DOHH2 (cell line): Measurements from ENCODE around the gene SIDT1.

Source experiments
- H3F3A ChIP-seq: fragments of 200-600 bp; sonication (generic), shearing (Covaris generic); 2 replicates; pipeline ENCODE4 v1.6.0; 2016; ENCODE audit warnings: antibody characterized with exemption, mild to moderate bottlenecking; ENCODE audit not compliant: control insufficient read depth, insufficient read depth
- H3K27ac ChIP-seq: fragments of 200-600 bp; sonication (generic); 2 replicates; pipeline ENCODE4 v1.5.1; 2014; ENCODE audit warnings: low read depth, mild to moderate bottlenecking, low read length, moderate library complexity
- H3K27me3 ChIP-seq: fragments of 200-600 bp; sonication (generic); 2 replicates; pipeline ENCODE4 v1.6.1; 2014; ENCODE audit warnings: mild to moderate bottlenecking, low read length, mixed read lengths; ENCODE audit not compliant: control insufficient read depth
- H3K36me3 ChIP-seq: fragments of 200-600 bp; sonication (generic); 2 replicates; pipeline ENCODE4 v1.6.1; 2014; ENCODE audit warnings: mild to moderate bottlenecking, low read length, moderate library complexity, mixed read lengths; ENCODE audit not compliant: control insufficient read depth
- H3K4me1 ChIP-seq: fragments of 200-600 bp; sonication (generic); 2 replicates; pipeline ENCODE4 v1.6.1; 2014; ENCODE audit warnings: mild to moderate bottlenecking, low read length, mixed read lengths; ENCODE audit not compliant: control insufficient read depth
- H3K4me2 ChIP-seq: fragments of 200-600 bp; sonication (generic); 2 replicates; pipeline ENCODE4 v1.6.0; 2014; ENCODE audit warnings: mild to moderate bottlenecking, low read length, moderate library complexity
- H3K4me3 ChIP-seq: fragments of 200-600 bp; sonication (generic); 2 replicates; pipeline ENCODE4 v1.5.1; 2014; ENCODE audit warnings: mild to moderate bottlenecking, low read length, mixed read lengths
- H3K79me2 ChIP-seq: fragments of 200-600 bp; sonication (generic); 2 replicates; pipeline ENCODE4 v1.6.1; 2014; ENCODE audit warnings: mild to moderate bottlenecking, low read length, mixed read lengths; ENCODE audit not compliant: control insufficient read depth
- H3K9me2 ChIP-seq: fragments of 200-600 bp; sonication (generic); replicated peaks from 2 replicates; pipeline ENCODE4 v1.6.1; 2014; ENCODE audit warnings: mild to moderate bottlenecking, low read length, mixed read lengths; ENCODE audit not compliant: control insufficient read depth
- H3K9me3 ChIP-seq: fragments of 200-600 bp; sonication (generic); 2 replicates; pipeline ENCODE4 v1.6.1; 2014; ENCODE audit warnings: antibody characterized with exemption, low read length, mixed read lengths; ENCODE audit not compliant: control insufficient read depth, insufficient read depth
- H4K20me1 ChIP-seq: fragments of 200-600 bp; sonication (generic); 2 replicates; pipeline ENCODE4 v1.6.0; 2014; ENCODE audit warnings: low read depth, mild to moderate bottlenecking, antibody characterized with exemption, low read length, moderate library complexity; ENCODE audit not compliant: control insufficient read depth, insufficient read depth
- EZH2phosphoT487 ChIP-seq: fragments of 200-600 bp; sonication (generic); IDR thresholded peaks from 2 replicates; pipeline ENCODE4 v1.6.1; 2017; ENCODE audit warnings: borderline replicate concordance, mild to moderate bottlenecking, antibody characterized with exemption, low read length, moderate library complexity, mixed read lengths
- TF ChIP-seq, protein P1 (sequence below): fragments of 200-600 bp; sonication (generic); IDR thresholded peaks from one replicate; pipeline ENCODE4 v1.5.1; 2014; ENCODE audit warnings: antibody characterized with exemption, mild to moderate bottlenecking, low read depth, low read length; ENCODE audit not compliant: poor library complexity, severe bottlenecking

SIDT1 gene

DNA sequence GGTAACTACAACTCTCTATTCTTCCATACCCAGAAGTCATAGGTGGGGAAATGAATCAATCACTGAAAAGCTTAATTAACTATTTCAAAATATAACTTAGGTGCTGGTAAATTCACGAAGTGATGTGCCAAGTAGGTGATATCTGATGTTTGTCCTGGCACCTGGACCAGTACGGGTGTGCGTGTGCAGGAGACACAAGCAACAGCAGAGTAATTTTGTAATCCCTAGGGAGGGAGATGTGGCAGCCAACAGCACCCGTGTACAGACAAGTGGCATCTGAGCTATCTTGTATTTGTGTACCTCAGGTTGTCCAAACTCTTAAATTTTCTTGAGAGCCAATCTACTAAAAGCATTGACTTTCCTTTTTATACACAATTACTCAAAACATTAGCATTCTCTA, 141.2 kb downstream of the SIDT1 start:
- Histone ChIP-seq H4K20me1 (no peaks in the 10 kb centered on the region), H3K9me2 (no peaks in the 10 kb centered on the region), H3K27me3 (no peaks in the 10 kb centered on the region), H3K27ac (no peak overlapping the region), H3K36me3 (peaks cover 13% of the 10 kb centered on the region), H3K4me2 (no peak overlapping the region), H3K4me1 (peaks cover 3% of the 10 kb centered on the region), H3F3A (peaks cover 5% of the 10 kb centered on the region; the same call in 1 of the 2 replicates), H3K4me3 (no peak overlapping the region), H3K9me3 (no peaks in the 10 kb centered on the region), H3K79me2 (no peaks in the 10 kb centered on the region)
- no peak for TF ChIP-seq EZH2phosphoT487
- TF ChIP-seq, protein P1, sequence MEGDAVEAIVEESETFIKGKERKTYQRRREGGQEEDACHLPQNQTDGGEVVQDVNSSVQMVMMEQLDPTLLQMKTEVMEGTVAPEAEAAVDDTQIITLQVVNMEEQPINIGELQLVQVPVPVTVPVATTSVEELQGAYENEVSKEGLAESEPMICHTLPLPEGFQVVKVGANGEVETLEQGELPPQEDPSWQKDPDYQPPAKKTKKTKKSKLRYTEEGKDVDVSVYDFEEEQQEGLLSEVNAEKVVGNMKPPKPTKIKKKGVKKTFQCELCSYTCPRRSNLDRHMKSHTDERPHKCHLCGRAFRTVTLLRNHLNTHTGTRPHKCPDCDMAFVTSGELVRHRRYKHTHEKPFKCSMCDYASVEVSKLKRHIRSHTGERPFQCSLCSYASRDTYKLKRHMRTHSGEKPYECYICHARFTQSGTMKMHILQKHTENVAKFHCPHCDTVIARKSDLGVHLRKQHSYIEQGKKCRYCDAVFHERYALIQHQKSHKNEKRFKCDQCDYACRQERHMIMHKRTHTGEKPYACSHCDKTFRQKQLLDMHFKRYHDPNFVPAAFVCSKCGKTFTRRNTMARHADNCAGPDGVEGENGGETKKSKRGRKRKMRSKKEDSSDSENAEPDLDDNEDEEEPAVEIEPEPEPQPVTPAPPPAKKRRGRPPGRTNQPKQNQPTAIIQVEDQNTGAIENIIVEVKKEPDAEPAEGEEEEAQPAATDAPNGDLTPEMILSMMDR: no peak

DNA sequence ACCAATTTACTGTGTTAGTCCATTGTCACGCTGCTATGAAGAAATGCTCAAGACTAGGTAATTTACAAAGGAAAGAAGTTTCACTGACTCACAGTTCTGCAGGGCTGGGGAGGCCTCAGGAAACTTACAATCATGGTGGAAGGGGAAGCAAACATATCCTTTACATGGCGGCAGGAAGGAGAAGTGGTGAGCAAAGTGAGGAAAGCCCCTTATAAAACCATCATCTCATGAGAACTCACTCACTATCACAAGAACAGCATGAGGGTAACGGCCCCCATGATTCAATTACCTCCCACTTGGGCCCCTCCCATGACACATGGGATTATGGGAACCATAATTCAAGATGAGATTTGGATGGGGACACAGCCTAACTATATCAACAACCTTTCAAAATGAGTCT, 143.9 kb downstream of the SIDT1 start:
- Histone ChIP-seq H3K9me3 (no peaks in the 10 kb centered on the region), H3K27me3 (no peaks in the 10 kb centered on the region), H3K9me2 (no peaks in the 10 kb centered on the region), H3K4me2 (no peak overlapping the region), H3K4me3 (no peak overlapping the region), H4K20me1 (no peaks in the 10 kb centered on the region), H3F3A (no peaks in the 10 kb centered on the region), H3K36me3 (peaks cover 13% of the 10 kb centered on the region), H3K27ac (no peak overlapping the region), H3K4me1 (no peaks in the 10 kb centered on the region), H3K79me2 (no peaks in the 10 kb centered on the region)
- no peak for TF ChIP-seq EZH2phosphoT487
- TF ChIP-seq, protein P1: no peak

DNA sequence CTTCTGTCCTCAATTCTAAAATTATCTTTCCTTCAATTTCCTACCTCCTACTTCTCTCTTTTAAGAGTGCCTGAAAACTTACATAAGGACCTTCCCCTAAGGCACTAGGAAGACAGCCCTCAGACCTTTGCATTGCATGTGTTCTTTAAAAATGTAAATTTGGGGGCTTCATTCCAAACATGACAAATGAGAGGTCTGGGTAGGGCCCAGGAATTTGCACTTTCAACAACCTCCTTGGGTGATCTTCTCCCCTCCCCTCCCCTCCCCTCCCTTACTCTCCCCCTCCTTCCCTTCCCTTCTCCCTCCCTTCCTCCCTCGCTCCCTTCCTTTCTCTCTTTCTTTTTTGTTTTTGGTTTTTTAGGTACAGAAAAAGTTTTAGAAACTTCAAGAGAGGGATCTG, 145.4 kb downstream of the SIDT1 start:
- H3K9me2 ChIP-seq: no peaks in the 10 kb centered on the region
- H4K20me1 ChIP-seq: no peaks in the 10 kb centered on the region
- H3K36me3 ChIP-seq: peaks cover 13% of the 10 kb centered on the region
- no peak for TF ChIP-seq EZH2phosphoT487
- TF ChIP-seq, protein P1: no peak
- H3F3A ChIP-seq: no peaks in the 10 kb centered on the region
- no peaks in the 10 kb centered on the region for H3K4me1 ChIP-seq
- H3K4me3 ChIP-seq: no peak overlapping the region
- no peak overlapping the region for H3K4me2 ChIP-seq
- H3K79me2 ChIP-seq: no peaks in the 10 kb centered on the region
- no peak overlapping the region for H3K27ac ChIP-seq
- H3K9me3 ChIP-seq: no peaks in the 10 kb centered on the region
- no peaks in the 10 kb centered on the region for H3K27me3 ChIP-seq

DNA sequence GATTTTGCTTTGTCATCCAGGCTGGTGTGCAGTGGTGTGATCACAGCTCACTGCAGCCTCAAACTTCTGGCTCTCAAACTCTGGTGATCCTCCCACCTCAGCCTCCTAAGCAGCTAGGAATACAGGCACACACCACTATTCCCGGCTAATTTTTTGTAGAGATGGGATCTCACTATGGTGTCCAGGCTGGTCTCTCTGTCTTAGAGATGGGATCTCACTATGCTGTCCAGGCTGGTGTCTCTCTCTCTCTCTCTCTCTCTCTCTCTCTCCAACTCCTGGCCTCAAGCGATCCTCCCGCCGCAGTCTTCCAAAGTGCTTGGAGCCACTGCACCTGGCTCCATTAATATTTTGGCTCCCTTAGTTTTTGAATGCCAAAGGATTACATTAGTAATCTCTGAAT, 146.4 kb downstream of the SIDT1 start:
- no peaks in the 10 kb centered on the region for H3K9me3 ChIP-seq
- no peaks in the 10 kb centered on the region for H3K9me2 ChIP-seq
- no peaks in the 10 kb centered on the region for H3K4me1 ChIP-seq
- TF ChIP-seq, protein P1: no peak
- TF ChIP-seq EZH2phosphoT487: no peak
- no peak overlapping the region for H3K27ac ChIP-seq
- no peak overlapping the region for H3K4me3 ChIP-seq
- H3F3A ChIP-seq: no peaks in the 10 kb centered on the region
- no peaks in the 10 kb centered on the region for H3K27me3 ChIP-seq
- no peaks in the 10 kb centered on the region for H3K79me2 ChIP-seq
- H3K36me3 ChIP-seq: peaks cover 10% of the 10 kb centered on the region
- no peaks in the 10 kb centered on the region for H4K20me1 ChIP-seq
- no peak overlapping the region for H3K4me2 ChIP-seq
